ENCODE measurements around the gene SSR4. TPM values are rescaled to one million over a fixed set of nuclear protein-coding genes. Genes with fewer than 3 reads are reported as not detected.

The SSR4 gene
- total RNA-seq, 1 donor = 156 TPM

DNA sequence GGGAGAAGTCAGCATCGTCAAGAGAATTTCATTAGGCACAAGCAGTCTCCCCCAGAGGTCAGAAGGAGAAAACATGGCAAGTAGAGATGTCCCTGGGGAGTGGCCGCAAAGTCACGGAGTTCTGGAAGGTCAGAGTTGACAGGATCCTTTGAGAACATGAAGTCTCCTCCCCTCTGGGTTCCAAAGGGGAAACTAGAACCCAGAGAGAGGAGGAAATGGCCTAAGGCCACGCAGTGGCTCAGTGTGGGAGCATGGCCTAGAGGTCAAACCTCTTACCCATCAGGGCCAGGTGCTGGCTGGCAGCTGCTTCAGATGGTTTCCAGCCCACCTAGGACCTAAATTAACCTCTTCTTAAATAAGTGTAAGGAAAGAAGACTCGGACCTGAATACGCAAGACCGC, 1.2 kb upstream of the SSR4 start:
- Histone ChIP-seq H3K79me2 (ENCODE audit: insufficient read depth, low read length) (peaks cover 71% of the 10 kb centered on the region), H4K20me1 (ENCODE audit: insufficient read depth, low read length) (peaks cover 29% of the 10 kb centered on the region), H3K4me1 (ENCODE audit: insufficient read depth, low read length) (peaks cover 13% of the 10 kb centered on the region), H3K4me2 (ENCODE audit: insufficient read depth, low read length) (peak overlapping the region; percentile 81), H3K4me3 (ENCODE audit: insufficient read depth, low read length) (peak overlapping the region; percentile 79), H3K27me3 (ENCODE audit: insufficient read depth, low read length) (no peaks in the 10 kb centered on the region), H3K36me3 (ENCODE audit: insufficient read depth, low read length) (peaks cover 6% of the 10 kb centered on the region), H2AFZ (ENCODE audit: low read length) (peak overlapping the region; percentile 49), H3K27ac (ENCODE audit: low read depth, low read length) (peak overlapping the region; percentile 90), H3K9me3 (ENCODE audit: low read depth, low read length) (no peaks in the 10 kb centered on the region)
- TF ChIP-seq, protein P1, sequence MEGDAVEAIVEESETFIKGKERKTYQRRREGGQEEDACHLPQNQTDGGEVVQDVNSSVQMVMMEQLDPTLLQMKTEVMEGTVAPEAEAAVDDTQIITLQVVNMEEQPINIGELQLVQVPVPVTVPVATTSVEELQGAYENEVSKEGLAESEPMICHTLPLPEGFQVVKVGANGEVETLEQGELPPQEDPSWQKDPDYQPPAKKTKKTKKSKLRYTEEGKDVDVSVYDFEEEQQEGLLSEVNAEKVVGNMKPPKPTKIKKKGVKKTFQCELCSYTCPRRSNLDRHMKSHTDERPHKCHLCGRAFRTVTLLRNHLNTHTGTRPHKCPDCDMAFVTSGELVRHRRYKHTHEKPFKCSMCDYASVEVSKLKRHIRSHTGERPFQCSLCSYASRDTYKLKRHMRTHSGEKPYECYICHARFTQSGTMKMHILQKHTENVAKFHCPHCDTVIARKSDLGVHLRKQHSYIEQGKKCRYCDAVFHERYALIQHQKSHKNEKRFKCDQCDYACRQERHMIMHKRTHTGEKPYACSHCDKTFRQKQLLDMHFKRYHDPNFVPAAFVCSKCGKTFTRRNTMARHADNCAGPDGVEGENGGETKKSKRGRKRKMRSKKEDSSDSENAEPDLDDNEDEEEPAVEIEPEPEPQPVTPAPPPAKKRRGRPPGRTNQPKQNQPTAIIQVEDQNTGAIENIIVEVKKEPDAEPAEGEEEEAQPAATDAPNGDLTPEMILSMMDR (IDR thresholded peaks at IDR 0.05; ENCODE audit: extremely low read depth, low read depth, low read length) = no peak
- no peak for DNase-seq (ENCODE audit: insufficient read length, low spot score, missing footprints)

DNA sequence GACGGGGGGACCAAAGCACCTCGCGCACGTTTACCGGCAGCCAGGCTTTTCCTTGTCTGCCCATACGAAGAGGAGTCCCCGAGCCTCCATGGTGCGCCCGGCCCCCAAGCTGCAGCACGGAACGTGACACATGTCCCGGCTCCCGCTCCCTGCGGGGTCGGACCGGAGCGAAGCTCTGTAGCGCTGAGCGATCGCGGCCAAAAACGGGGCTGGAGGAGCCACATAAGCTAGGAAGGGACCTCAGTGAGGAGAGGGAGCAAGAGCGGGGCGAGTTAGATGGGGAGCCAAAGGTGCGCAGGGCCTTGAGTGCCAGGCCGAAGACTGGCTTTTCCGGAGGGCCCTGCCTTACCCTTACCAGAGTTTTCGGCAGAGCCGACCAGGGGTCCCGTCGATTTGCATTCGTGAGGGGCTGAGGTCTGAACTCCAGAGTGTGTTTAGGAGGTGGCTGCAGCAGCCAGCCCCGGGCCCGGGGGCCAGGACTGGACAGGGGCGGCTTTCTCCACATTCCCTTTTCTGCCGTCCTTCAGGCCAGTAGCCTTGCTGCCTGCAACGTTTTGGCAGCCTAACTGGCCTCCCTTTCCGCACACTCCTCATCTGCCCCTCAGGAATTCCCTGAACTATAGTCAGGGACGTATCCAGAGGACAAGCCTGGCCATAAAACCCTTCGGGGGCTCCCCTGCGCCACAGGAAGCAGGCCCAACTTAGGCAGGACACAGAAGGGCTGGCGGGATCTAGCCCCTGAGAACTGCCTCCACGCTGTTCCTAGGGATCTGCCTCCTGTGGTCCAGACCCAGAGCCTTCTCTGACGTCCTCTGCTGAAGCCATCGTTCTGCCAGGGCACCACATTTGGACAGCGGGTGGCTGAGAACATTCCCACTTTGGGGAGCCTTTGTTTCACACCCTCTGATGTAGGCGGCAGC, 689 bp downstream of the SSR4 start:
- Histone ChIP-seq H2AFZ (ENCODE audit: low read length) (no peak overlapping the region), H3K9me3 (ENCODE audit: low read depth, low read length) (no peaks in the 10 kb centered on the region), H4K20me1 (ENCODE audit: insufficient read depth, low read length) (peaks cover 29% of the 10 kb centered on the region), H3K27me3 (ENCODE audit: insufficient read depth, low read length) (no peaks in the 10 kb centered on the region), H3K27ac (ENCODE audit: low read depth, low read length) (peak overlapping the region; percentile 83), H3K79me2 (ENCODE audit: insufficient read depth, low read length) (peaks cover 64% of the 10 kb centered on the region), H3K4me3 (ENCODE audit: insufficient read depth, low read length) (peak overlapping the region; percentile 79), H3K4me2 (ENCODE audit: insufficient read depth, low read length) (peak overlapping the region; percentile 85), H3K4me1 (ENCODE audit: insufficient read depth, low read length) (peaks cover 13% of the 10 kb centered on the region), H3K36me3 (ENCODE audit: insufficient read depth, low read length) (peaks cover 3% of the 10 kb centered on the region)
- DNase-seq (ENCODE audit: insufficient read length, low spot score, missing footprints) = no peak
- TF ChIP-seq, protein P1 (IDR thresholded peaks at IDR 0.05; ENCODE audit: extremely low read depth, low read depth, low read length) = no peak

DNA sequence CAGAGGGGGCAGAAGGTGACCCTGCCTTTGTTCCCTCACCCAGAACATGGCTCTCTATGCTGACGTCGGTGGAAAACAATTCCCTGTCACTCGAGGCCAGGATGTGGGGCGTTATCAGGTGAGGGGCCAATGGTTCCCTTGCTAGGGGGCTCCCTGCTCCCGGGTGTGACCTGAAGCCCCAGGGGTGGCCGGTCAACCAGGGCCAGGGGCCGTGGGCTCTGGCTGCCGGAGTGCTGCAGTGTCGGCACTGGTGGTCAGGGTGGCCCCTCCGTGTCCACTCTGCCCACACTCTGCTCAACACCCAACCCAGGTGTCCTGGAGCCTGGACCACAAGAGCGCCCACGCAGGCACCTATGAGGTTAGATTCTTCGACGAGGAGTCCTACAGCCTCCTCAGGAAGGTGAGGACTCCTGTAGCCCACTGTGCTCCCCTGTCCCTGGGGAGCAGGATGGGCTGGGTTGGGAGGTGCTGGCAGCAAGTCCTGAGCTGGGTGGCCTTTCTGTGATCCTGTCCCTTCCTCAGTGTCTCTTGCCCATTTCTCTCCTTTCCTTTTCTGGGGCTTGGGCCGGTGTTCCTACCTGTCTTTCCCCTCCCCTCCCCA, 3.0 kb downstream of the SSR4 start:
- Histone ChIP-seq H4K20me1 (ENCODE audit: insufficient read depth, low read length) (peaks cover 23% of the 10 kb centered on the region), H3K79me2 (ENCODE audit: insufficient read depth, low read length) (peaks cover 40% of the 10 kb centered on the region), H3K36me3 (ENCODE audit: insufficient read depth, low read length) (peaks cover 3% of the 10 kb centered on the region), H3K9me3 (ENCODE audit: low read depth, low read length) (no peaks in the 10 kb centered on the region), H2AFZ (ENCODE audit: low read length) (no peak overlapping the region), H3K27me3 (ENCODE audit: insufficient read depth, low read length) (no peaks in the 10 kb centered on the region), H3K4me1 (ENCODE audit: insufficient read depth, low read length) (peaks cover 13% of the 10 kb centered on the region), H3K4me3 (ENCODE audit: insufficient read depth, low read length) (no peak overlapping the region), H3K27ac (ENCODE audit: low read depth, low read length) (no peak overlapping the region), H3K4me2 (ENCODE audit: insufficient read depth, low read length) (no peak overlapping the region)
- DNase-seq (ENCODE audit: insufficient read length, low spot score, missing footprints) = no peak
- TF ChIP-seq, protein P1 (IDR thresholded peaks at IDR 0.05; ENCODE audit: extremely low read depth, low read depth, low read length) = no peak

DNA sequence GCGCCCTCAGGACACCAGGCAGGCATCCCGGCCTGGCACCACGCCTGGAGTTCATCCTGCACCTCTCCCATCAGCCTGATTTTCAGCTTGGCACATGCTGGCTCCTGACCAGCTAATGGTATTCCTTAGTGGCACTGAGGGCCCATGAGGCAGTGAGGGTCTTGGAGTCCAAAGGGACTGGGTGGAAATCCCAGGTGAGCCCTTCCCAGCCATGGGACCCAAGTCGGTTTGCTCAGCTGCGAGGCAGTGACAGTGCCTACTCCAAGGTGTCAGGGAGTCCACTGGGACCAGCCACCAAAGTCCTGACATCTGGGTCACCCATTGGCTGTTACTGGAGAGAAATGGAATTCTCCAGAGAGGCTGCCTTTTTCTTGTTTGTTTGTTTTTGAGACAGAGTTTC, 4.9 kb downstream of the SSR4 start:
- Histone ChIP-seq H3K9me3 (ENCODE audit: low read depth, low read length) (no peaks in the 10 kb centered on the region), H3K4me1 (ENCODE audit: insufficient read depth, low read length) (peaks cover 6% of the 10 kb centered on the region), H3K27me3 (ENCODE audit: insufficient read depth, low read length) (no peaks in the 10 kb centered on the region), H3K79me2 (ENCODE audit: insufficient read depth, low read length) (peaks cover 28% of the 10 kb centered on the region), H3K4me3 (ENCODE audit: insufficient read depth, low read length) (no peak overlapping the region), H3K4me2 (ENCODE audit: insufficient read depth, low read length) (no peak overlapping the region), H2AFZ (ENCODE audit: low read length) (no peak overlapping the region), H4K20me1 (ENCODE audit: insufficient read depth, low read length) (peaks cover 17% of the 10 kb centered on the region), H3K27ac (ENCODE audit: low read depth, low read length) (no peak overlapping the region), H3K36me3 (ENCODE audit: insufficient read depth, low read length) (peaks cover 3% of the 10 kb centered on the region)
- TF ChIP-seq, protein P1 (IDR thresholded peaks at IDR 0.05; ENCODE audit: extremely low read depth, low read depth, low read length) = no peak
- no peak for DNase-seq (ENCODE audit: insufficient read length, low spot score, missing footprints)

All from osteoblast (primary cell).